Femur (tissue), 1 donor: Measurements from ENCODE around the gene LHFPL6.

Source experiments
- DNase-seq: peaks from one replicate; pipeline ENCODE4 v3.0.0-alpha.2; 2017

LHFPL6 gene

DNA sequence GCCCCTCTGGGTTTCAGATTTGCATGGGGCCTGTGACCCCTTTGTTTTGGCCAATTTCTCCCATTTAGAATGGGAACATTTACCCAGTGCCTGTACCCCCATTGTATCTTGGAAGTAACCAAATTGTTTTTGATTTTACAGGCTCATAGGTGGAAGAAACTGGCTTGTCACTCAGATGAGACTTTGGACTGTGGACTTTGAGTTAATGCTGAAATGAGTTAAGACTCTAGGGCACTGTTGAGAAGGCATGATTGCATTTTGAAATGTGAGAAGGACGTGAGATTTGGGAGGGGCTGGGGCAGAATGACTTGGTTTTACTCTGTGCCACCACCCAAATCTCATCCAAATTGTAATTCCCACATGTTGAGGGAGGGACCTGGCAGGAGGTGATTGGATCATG is 306.0 kb downstream of the LHFPL6 start:
- no peak for DNase-seq

DNA sequence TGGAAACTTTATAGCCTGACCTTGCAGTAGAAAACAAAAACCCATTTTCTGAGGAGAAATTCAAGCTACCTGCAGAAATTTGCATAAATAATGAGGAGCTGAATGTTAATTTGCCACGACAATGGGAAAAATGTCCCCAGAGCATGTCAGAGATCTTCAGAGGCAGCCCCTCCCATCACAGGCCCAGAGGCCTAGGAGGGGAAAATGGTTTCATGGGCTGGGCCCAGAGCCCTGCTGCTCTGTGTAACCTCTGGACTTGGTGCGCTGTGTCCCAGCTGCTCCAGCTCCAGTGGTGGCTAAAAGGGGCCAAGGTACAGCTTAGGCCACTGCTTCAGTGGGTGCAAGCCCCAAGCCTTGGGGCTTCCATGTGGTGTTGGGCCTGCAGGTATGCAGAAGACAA is 306.8 kb downstream of the LHFPL6 start:
- no peak for DNase-seq
